ENCODE measurements around the gene LOC128125822.
"Not testable (repeated sequence)": the region's sequence is repeated elsewhere in the genome, so short reads cannot be mapped to it uniquely, and the experiment has no call there.

LOC128125822 gene

DNA sequence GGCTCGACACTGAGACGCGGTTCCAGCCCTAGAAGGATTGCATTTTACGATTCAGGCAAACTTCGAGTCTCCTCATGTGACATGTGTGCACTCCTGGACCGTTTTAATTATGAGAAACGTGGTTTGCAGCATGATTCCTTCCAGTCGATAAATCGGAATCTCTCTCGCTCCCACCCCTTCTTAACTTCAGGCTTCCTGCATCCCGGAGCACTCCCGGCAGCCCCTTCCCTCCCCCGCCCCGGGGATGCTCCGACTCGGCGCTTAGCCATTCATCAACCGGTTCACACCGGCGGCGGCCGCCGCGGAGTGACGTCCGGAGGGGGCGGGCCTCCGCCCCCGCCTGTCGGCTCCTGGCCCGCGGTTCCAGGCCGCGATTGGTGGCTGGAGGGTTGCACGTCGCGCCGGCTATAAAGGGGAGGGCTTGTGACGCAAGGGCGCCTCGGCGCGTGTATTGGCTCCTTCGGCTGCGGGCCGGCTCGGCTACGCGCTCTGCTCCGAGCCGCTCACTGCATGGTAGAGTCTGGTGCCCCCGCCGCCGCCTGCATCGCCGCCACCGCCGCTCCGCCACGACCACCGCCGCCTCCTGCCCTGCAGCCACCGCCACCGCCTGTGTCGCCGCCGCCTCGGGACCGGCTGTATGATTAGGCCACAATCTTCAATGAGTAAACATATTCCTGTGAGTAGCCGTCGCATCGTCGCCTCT is at the start of gene LOC128125822, which contains the start of gene PTP4A1:
Gene LOC128125822, plus strand, starts transcription at position 437 of the 703 bp plus-strand sequence.
Gene PTP4A1, plus strand, starts transcription at position 437 of the 703 bp plus-strand sequence. CDS start 4,401 bp downstream, outside the sequence.
- DNase-seq = peak; percentile 98

GRCh38 chr6:63522911-63523287 is 49.4 kb upstream of the LOC128125822 start:
- not testable (repeated sequence) for DNase-seq

GRCh38 chr6:63523630-63524029 is 48.6 kb upstream of the LOC128125822 start:
- DNase-seq = no peak

DNA sequence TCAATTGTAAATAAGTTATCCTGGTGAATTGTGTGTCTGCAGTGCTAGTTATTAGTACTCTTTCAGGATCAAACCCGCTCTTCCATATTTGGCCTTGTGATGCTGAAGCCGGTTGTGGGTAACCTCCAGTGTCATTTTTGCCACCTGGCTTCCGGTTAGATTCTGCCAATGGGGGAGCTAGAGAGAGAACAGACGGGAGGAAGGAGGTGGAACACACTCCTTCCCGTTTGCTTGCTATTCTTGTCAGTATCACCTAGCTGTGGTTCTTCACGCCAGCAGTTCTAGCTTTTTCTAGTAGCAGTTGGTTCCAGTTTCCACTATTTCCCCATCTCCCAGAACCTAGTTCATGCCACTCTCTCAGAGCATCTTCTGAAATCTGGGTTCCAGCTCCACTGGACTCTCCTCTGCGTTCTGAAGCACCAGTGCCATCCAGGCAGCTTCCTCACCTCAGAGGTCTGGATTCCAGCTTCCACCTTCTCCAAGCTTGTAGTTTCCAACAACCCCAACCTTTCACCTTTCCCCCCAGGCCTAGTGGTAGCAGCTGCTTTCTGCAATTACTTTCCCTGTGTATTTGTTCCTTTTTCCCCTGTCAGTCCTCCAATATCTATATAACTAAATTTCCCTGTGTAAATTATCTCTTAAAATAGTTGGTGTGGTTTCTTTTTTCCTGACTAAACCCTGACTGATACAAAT is 46.9 kb upstream of the LOC128125822 start:
- DNase-seq = no peak

GRCh38 chr6:63526931-63527330 is 45.3 kb upstream of the LOC128125822 start:
- DNase-seq = no peak

DNA sequence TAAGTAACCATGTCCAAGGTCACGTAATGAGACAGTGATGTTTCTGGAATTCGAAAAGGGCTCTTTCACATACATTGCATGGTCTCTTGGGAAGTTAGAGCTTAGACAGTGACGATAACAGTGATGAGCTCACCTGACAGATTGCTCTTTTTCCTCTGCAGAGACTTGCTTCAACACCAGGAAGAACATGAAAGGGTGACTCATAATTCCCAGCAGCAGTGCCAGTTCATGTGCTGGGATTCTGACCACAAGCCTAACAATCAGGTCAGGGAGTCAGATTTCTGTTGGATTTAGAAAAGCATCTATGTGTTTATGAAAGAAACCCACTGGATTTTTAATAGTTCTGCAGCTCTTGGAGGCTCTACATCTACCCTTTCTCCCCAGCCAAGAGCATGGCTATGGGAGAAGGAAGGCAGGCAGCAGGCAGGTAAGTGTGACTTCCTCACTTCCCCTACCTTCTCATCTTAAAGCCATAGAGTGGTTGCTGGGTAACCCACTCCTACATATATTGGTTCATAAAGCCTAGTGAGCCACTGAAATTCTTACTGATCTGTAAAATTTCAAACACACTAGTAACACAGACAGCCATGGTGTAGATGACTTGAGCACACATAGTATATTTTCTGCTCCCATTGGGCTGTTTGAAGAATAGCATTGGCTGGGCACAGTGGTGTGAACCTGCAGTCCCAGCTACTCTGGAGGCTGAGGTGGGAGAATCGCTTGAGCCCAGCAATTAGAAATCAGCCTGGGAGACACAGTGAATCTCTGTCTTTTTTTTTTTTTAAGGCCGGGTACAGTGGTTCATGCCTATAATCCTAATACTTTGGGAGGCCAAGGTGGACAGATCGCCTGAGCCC is 44.4 kb upstream of the LOC128125822 start:
- DNase-seq = peak; percentile 5

GRCh38 chr6:63529498-63529897 is 42.8 kb upstream of the LOC128125822 start:
- DNase-seq = no peak

GRCh38 chr6:63530182-63530581 is 42.1 kb upstream of the LOC128125822 start:
- no peak for DNase-seq

DNA sequence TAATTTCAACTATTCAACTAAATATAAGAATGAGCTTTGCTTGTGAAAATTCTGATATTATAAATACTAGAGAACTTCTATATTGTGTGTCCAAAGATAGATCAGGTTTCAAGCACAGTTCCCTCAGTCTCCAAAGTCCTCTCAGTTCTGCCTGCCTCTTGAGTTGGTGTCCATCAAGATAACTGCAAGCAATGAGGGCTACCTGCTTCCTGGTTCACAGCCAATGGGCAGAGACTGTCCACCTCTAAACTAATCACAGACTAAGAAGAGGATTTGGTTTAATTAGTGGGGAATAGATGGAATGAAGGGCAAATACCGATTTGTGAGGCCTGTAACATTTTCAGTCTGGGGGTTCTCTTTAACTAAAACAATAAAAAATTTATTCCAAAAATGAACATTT is 41.3 kb upstream of the LOC128125822 start:
- no peak for DNase-seq

DNA sequence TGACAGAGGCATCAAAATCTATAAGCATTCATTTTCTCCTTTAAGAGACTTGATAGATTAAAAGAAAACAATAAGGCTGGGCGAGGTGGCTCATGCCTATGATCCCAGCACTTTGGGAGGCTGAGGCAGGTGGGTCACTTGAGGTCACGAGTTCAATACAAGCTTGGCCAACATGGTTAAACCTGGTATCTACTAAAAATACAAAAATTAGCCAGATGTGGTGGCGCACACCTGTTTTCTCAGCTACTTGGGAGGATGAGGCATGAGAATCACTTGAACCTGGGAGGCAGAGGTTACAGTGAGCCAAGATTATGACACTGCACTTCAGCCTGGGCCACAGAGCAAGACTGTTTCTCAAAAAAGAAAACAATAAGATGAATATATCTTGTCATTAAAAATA is 39.3 kb upstream of the LOC128125822 start:
- DNase-seq = no peak

- DNase-seq = no peak
Measured at GRCh38 chr6:63533952-63534351, 38.3 kb upstream of the LOC128125822 start.

DNA sequence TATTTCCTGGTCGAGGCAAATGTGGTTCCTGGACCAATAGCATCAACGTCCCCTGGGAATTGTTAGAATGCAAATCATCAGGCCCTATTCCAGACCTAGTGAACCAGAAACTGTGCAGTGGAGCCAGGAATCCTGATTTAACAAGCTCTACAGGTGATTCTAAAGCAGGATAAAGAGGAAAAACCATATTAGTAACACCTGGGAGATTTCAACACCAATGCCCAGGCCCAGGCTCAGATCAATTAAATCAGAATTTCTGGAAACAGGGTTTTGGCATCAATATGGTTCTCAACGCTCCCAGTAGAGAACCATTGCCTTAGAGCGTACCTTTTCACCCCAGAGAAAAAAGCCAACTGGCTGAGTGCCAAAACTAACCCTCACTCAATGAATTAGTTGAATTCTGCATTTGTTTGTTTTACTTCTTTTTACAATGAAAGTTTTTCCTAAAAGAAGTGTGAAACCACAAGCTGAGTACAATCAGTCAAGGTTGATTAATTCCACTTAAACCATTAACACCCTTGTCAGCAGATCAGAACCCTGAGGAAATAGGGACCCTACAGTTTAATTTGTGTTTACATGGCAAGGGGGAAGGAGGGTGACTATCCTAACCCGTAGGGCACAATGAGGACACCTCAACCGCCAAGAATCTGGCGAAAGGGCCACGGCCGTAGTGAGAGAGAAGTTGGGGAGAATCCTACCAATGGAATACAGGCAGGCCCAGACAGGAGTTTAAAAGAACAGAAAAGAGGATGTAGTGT is 34.9 kb upstream of the LOC128125822 start:
- DNase-seq = no peak

DNA sequence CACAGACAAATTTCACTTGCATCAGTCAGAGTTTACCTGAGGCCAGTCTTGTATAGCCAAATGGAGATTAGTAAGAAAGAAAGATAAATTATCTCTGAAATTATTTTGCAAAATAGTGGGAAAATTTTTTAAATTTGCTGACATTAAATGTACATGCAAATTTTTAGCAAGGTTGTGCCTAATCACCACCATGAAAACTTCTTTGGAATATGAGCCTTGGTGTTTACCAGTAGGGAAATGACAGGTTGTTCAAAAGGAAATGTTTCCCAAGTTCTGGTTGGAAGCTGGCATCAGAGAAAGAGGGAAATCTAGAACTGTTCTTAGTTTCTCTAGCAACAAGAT is 34.4 kb upstream of the LOC128125822 start:
- no peak for DNase-seq

GRCh38 chr6:63538550-63538949 is 33.7 kb upstream of the LOC128125822 start:
- no peak for DNase-seq

- no peak for DNase-seq
Measured at GRCh38 chr6:63543001-63543400, 29.3 kb upstream of the LOC128125822 start.

DNA sequence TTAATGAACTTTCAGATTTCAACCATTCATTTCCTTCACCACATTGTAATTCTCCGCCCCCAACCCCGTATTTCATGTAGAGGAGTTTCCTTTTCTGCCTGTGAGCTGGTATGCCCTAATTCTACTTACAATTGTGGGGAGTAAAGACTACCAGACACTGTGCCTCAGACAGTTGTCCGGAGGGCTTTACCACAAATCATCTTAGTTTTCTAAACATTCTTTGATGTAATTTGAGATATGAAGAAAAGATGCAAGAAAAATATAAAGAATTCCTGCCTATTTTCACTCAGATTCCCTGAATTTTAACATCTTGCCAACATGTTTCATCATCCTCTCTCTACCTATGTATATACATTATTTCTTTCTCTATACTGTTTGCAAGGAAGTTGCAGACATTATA is 28.3 kb upstream of the LOC128125822 start:
- DNase-seq = no peak

DNA sequence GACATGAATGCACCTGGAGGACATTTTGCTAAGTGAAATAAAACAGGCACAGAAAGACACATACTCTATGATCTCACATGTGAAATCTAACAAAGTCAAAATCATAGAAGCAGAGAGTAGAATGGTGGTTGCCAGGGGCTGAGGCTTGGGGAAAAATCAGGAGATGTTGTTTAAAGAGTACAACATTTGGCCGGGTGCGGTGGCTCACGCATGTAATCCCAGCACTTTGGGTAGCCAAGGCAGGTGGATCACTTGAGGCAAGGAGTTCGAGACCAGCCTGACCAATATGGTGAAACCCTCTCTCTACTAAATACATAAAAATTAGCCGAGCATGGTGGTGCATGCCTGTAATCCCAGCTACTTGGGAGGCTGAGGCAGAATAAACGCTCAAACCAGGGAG is 26.0 kb upstream of the LOC128125822 start:
- DNase-seq = no peak

DNA sequence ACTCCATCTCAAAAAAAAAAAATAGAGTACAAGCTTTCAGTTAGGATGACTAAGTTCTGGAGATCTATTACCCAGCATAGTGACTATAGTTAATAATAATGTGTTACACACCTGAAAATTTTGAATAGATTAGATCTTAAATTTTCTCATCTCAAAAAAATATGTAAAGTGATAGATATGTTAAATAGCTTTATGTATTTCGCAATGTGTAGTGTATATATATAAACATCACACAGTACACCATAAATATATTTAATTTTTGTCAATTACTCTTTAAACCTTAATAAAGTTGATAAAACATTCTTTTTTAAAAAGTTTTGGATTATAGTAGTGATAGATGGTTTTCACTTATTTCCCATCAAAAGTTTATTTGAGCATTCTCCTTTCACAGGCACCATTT is 25.6 kb upstream of the LOC128125822 start:
- DNase-seq = no peak

DNA sequence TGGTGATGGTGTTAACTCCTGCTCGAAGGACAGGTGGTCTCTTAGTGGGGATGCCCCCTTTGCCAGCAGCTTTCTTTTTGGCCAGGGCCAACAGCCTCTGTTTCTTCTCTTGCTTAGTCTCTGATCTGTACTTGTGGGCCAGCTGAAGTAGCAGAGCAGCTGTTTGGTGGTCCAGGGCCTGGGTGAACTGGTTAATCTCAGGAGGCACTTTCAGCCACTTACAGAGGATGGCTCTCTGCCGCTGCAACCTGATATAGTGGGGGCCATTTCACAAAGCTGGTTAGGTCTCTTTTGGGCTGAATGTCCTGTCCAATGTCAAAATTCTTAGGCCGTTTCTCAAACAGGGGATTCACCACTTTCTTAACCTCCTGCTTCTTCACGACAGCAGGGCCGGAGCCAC is 23.2 kb upstream of the LOC128125822 start:
- DNase-seq = no peak

DNA sequence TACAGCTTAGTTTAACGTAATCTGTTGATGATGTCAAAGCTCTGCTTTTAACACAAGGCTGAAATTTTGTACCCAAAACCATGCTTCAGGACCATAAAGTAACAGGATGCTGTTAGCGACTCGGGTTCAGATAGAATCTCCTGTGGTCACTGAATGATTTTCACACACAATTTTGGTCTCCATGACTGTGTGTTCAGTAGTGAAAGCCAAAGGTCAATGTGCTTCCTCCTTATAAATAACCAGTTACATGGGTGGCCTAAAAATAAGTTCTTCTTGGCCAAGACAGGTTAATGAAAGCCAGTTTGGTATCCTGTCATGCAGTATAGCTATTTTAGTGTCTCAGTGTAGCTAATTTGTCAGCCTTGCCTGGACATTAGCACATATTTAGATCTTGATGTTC is 19.1 kb upstream of the LOC128125822 start:
- DNase-seq = no peak

GRCh38 chr6:63553900-63554299 is 18.4 kb upstream of the LOC128125822 start:
- DNase-seq = no peak

GRCh38 chr6:63554782-63555181 is 17.5 kb upstream of the LOC128125822 start:
- no peak for DNase-seq
